ENCODE results near the gene SLC11A1.

- no peak for TF ChIP-seq CTCF (IDR thresholded peaks at IDR 0.05)
- no peak for TF ChIP-seq POLR2A (IDR thresholded peaks at IDR 0.05; ENCODE audit: low read depth)
Observed at GRCh38 chr2:218422403-218423086, 40.5 kb downstream of the SLC11A1 start.
